Glutamatergic neuron (in vitro differentiated cells): ENCODE data around the gene INPP4B. TPM values are rescaled to one million over a fixed set of nuclear protein-coding genes. Genes with fewer than 3 reads are reported as not detected.

Experiments used
- DNase-seq: peaks from one replicate; pipeline ENCODE4 v3.0.0; 2022
- H3K27ac Mint-ChIP-seq: one replicate; pipeline ENCODE4 v1.8.0; 2020; ENCODE audit warnings: mild to moderate bottlenecking, mixed read lengths, inconsistent platforms; ENCODE audit not compliant: unreplicated experiment
- H3K27me3 Mint-ChIP-seq: one replicate; pipeline ENCODE4 v1.8.0; 2020; ENCODE audit warnings: mild to moderate bottlenecking, moderate library complexity, mixed read lengths, inconsistent platforms; ENCODE audit not compliant: unreplicated experiment
- H3K36me3 Mint-ChIP-seq: one replicate; pipeline ENCODE4 v1.8.0; 2020; ENCODE audit warnings: mild to moderate bottlenecking, mixed read lengths, inconsistent platforms; ENCODE audit not compliant: unreplicated experiment
- H3K4me1 Mint-ChIP-seq: one replicate; pipeline ENCODE4 v1.8.0; 2020; ENCODE audit warnings: mild to moderate bottlenecking, low read depth, mixed read lengths, inconsistent platforms; ENCODE audit not compliant: unreplicated experiment
- H3K4me3 Mint-ChIP-seq: one replicate; pipeline ENCODE4 v1.8.0; 2020; ENCODE audit warnings: mild to moderate bottlenecking, mixed read lengths, inconsistent platforms; ENCODE audit not compliant: unreplicated experiment
- H3K9me3 Mint-ChIP-seq: one replicate; pipeline ENCODE4 v1.8.0; 2020; ENCODE audit warnings: mild to moderate bottlenecking, moderate library complexity, mixed read lengths, inconsistent platforms; ENCODE audit not compliant: unreplicated experiment
- CTCF ChIP-seq: fragments of 200-600 bp; sonication (generic); IDR thresholded peaks from one replicate; pipeline ENCODE4 v1.5.0; 2021; ENCODE audit not compliant: partially characterized antibody, unreplicated experiment
- total RNA-seq: library from RNA; stranded (reverse); fragmentation: NEBNext Ultra II Directional; extraction: Animal tissue kit (Norgen Biotek cat#: 25700); gene quantifications from one replicate; pipeline ENCODE4 v1.2.1, GENCODE V29; 2021; ENCODE audit not compliant: unreplicated experiment

INPP4B gene
- total RNA-seq, 1 donor from 2014 or later = 2.4 TPM

- H3K27me3 Mint-ChIP-seq = peaks cover 5% of the 10 kb centered on the region
- no peaks in the 10 kb centered on the region for H3K9me3 Mint-ChIP-seq
Measured at GRCh38 chr4:142535009-142535408, 311.1 kb downstream of the INPP4B start.

GRCh38 chr4:142532054-142532453 is 314.0 kb downstream of the INPP4B start:
- DNase-seq = no peak
- H3K27ac Mint-ChIP-seq = no peak overlapping the region

More at GRCh38 chr4:142535009-142535408, 311.1 kb downstream of the INPP4B start:
- Mint-ChIP-seq H3K4me1 (no peaks in the 10 kb centered on the region), H3K27ac (no peak overlapping the region), H3K4me3 (no peak overlapping the region), H3K36me3 (no peaks in the 10 kb centered on the region)
- no peak for TF ChIP-seq CTCF
- no peak for DNase-seq

GRCh38 chr4:142530728-142531127 is 315.4 kb downstream of the INPP4B start:
- no peak overlapping the region for H3K27ac Mint-ChIP-seq
- peaks cover 5% of the 10 kb centered on the region for H3K27me3 Mint-ChIP-seq
- no peaks in the 10 kb centered on the region for H3K9me3 Mint-ChIP-seq
- H3K4me1 Mint-ChIP-seq = no peaks in the 10 kb centered on the region
- no peak for DNase-seq
- H3K4me3 Mint-ChIP-seq = no peak overlapping the region
- TF ChIP-seq CTCF = no peak
- H3K36me3 Mint-ChIP-seq = no peaks in the 10 kb centered on the region

More at GRCh38 chr4:142532054-142532453, 314.0 kb downstream of the INPP4B start:
- Mint-ChIP-seq H3K4me3 (no peak overlapping the region), H3K36me3 (no peaks in the 10 kb centered on the region), H3K27me3 (peaks cover 5% of the 10 kb centered on the region), H3K9me3 (no peaks in the 10 kb centered on the region), H3K4me1 (no peaks in the 10 kb centered on the region)
- no peak for TF ChIP-seq CTCF

- no peak for TF ChIP-seq CTCF
- no peak overlapping the region for H3K27ac Mint-ChIP-seq
- no peaks in the 10 kb centered on the region for H3K9me3 Mint-ChIP-seq
- no peak for DNase-seq
- no peaks in the 10 kb centered on the region for H3K36me3 Mint-ChIP-seq
- peaks cover 3% of the 10 kb centered on the region for H3K27me3 Mint-ChIP-seq
- H3K4me1 Mint-ChIP-seq = no peaks in the 10 kb centered on the region
- no peak overlapping the region for H3K4me3 Mint-ChIP-seq
Measured at GRCh38 chr4:142528433-142528832, 317.7 kb downstream of the INPP4B start.

- Mint-ChIP-seq H3K9me3 (no peaks in the 10 kb centered on the region), H3K27ac (no peak overlapping the region), H3K4me3 (no peak overlapping the region), H3K27me3 (no peaks in the 10 kb centered on the region), H3K36me3 (no peaks in the 10 kb centered on the region), H3K4me1 (no peaks in the 10 kb centered on the region)
- no peak for TF ChIP-seq CTCF
- no peak for DNase-seq
Measured at GRCh38 chr4:142523111-142523510, 323.0 kb downstream of the INPP4B start.
